HEK293 (cell line): ENCODE measurements around the gene CFAP53.

Experiments
- CTCF ChIA-PET: fragments of 350-600 bp; formaldehyde crosslinking; extraction: SDS; loops from one replicate; lab custom pipeline; 2021; ENCODE audit warnings: antibody characterized with exemption; lab: Yijun Ruan, JAX
- POLR2A ChIA-PET: fragments of 300-600 bp; formaldehyde crosslinking; extraction: SDS; loops from one replicate; lab custom pipeline; 2020; ENCODE audit warnings: antibody characterized with exemption, inconsistent platforms; lab: Yijun Ruan, JAX
- H3K27ac ChIP-seq: fragments of 200-500 bp; sonication (Bioruptor generic); 2 replicates; pipeline ENCODE4 v1.5.1; 2014; ENCODE audit warnings: low read depth, low read length, control low read depth, inconsistent platforms; ENCODE audit errors: extremely low read depth
- H3K36me3 ChIP-seq, 2 experiments: fragments of 200-500 bp in 1 of 2; sonication (Bioruptor generic) in 1 of 2; 1 replicate in 1 of 2; 2 replicates in 1 of 2; pipeline ENCODE4 v1.5.1; 2014 to 2017; ENCODE audit warnings: inconsistent platforms in 2 of 2, low read length in 2 of 2; ENCODE audit not compliant: control insufficient read depth in 2 of 2, insufficient read depth in 1 of 2
- H3K4me1 ChIP-seq: fragments of 200-500 bp; sonication (Bioruptor generic); 2 replicates; pipeline ENCODE4 v1.5.1; 2014; ENCODE audit warnings: mild to moderate bottlenecking, low read length, inconsistent platforms; ENCODE audit not compliant: control insufficient read depth, insufficient read depth
- H3K4me3 ChIP-seq: 2 replicates; pipeline ENCODE4 v1.5.1; 2011; ENCODE audit warnings: low read depth, mild to moderate bottlenecking, control low read depth, low read length, moderate library complexity
- H3K9me3 ChIP-seq: fragments of 200-500 bp; sonication (Bioruptor generic); 2 replicates; pipeline ENCODE4 v1.5.1; 2014; ENCODE audit warnings: low read depth, low read length, inconsistent platforms; ENCODE audit not compliant: control insufficient read depth, insufficient read depth
- AEBP2 ChIP-seq: fragments of 450-650 bp; formaldehyde crosslinking; IDR thresholded peaks from 2 replicates; pipeline ENCODE4 v1.5.1; 2016; ENCODE audit warnings: missing biosample characterization, missing genetic modification characterization, borderline replicate concordance
- GLI2 ChIP-seq: fragments of 450-650 bp; formaldehyde crosslinking; IDR thresholded peaks from 2 replicates; pipeline ENCODE4; 2017; ENCODE audit warnings: missing biosample characterization, missing genetic modification characterization, low read depth, borderline replicate concordance
- KLF1 ChIP-seq: fragments of 450-650 bp; formaldehyde crosslinking; IDR thresholded peaks from 2 replicates; pipeline ENCODE4 v1.5.1; 2016; ENCODE audit warnings: missing biosample characterization, missing genetic modification characterization
- KLF10 ChIP-seq: fragments of 450-650 bp; IDR thresholded peaks from 2 replicates; pipeline ENCODE4 v1.5.1; 2018; ENCODE audit warnings: missing biosample characterization, mild to moderate bottlenecking, missing genetic modification characterization
- REPIN1 ChIP-seq: fragments of 450-650 bp; formaldehyde crosslinking; IDR thresholded peaks from 2 replicates; pipeline ENCODE4 v1.5.1; 2017; ENCODE audit warnings: missing biosample characterization, missing genetic modification characterization, low read depth
- SP3 ChIP-seq: fragments of 450-650 bp; formaldehyde crosslinking; IDR thresholded peaks from 2 replicates; pipeline ENCODE4 v1.5.1; 2016; ENCODE audit warnings: missing biosample characterization, missing genetic modification characterization
- ZBTB48 ChIP-seq: fragments of 450-650 bp; formaldehyde crosslinking; IDR thresholded peaks from 2 replicates; pipeline ENCODE4 v1.5.1; 2016; ENCODE audit warnings: missing biosample characterization, missing genetic modification characterization
- ZBTB6 ChIP-seq: fragments of 450-650 bp; formaldehyde crosslinking; IDR thresholded peaks from 2 replicates; pipeline ENCODE4 v1.5.1; 2017; ENCODE audit warnings: missing biosample characterization, missing genetic modification characterization
- ZFP37 ChIP-seq: fragments of 450-650 bp; formaldehyde crosslinking; IDR thresholded peaks from 2 replicates; pipeline ENCODE4 v1.5.1; 2016; ENCODE audit warnings: missing biosample characterization, missing genetic modification characterization
- ZFP69B ChIP-seq: fragments of 450-650 bp; formaldehyde crosslinking; IDR thresholded peaks from 2 replicates; pipeline ENCODE4 v1.5.1; 2016; ENCODE audit warnings: missing biosample characterization, missing genetic modification characterization
- ZNF132 ChIP-seq: fragments of 450-650 bp; formaldehyde crosslinking; IDR thresholded peaks from 2 replicates; pipeline ENCODE4 v1.5.1; 2017; ENCODE audit warnings: missing biosample characterization, missing genetic modification characterization, borderline replicate concordance
- ZNF133 ChIP-seq: fragments of 450-650 bp; formaldehyde crosslinking; IDR thresholded peaks from 2 replicates; pipeline ENCODE4 v1.5.1; 2016; ENCODE audit warnings: missing biosample characterization, missing genetic modification characterization
- ZNF18 ChIP-seq: fragments of 450-650 bp; formaldehyde crosslinking; IDR thresholded peaks from 2 replicates; pipeline ENCODE4 v1.5.1; 2016; ENCODE audit warnings: missing biosample characterization, missing genetic modification characterization
- ZNF239 ChIP-seq: fragments of 450-650 bp; formaldehyde crosslinking; IDR thresholded peaks from 2 replicates; pipeline ENCODE4 v1.5.1; 2016; ENCODE audit warnings: missing biosample characterization, missing genetic modification characterization
- ZNF280C ChIP-seq: fragments of 450-650 bp; formaldehyde crosslinking; IDR thresholded peaks from 2 replicates; pipeline ENCODE4 v1.5.1; 2016; ENCODE audit warnings: missing biosample characterization, missing genetic modification characterization
- ZNF311 ChIP-seq: fragments of 450-650 bp; formaldehyde crosslinking; IDR thresholded peaks from 2 replicates; pipeline ENCODE4 v1.5.1; 2017; ENCODE audit warnings: missing biosample characterization, missing genetic modification characterization, borderline replicate concordance
- ZNF423 ChIP-seq: fragments of 450-650 bp; formaldehyde crosslinking; IDR thresholded peaks from 2 replicates; pipeline ENCODE4 v1.5.1; 2016; ENCODE audit warnings: missing biosample characterization, missing genetic modification characterization
- ZNF473 ChIP-seq: fragments of 450-650 bp; formaldehyde crosslinking; IDR thresholded peaks from 2 replicates; pipeline ENCODE4 v1.5.1; 2017; ENCODE audit warnings: missing biosample characterization, missing genetic modification characterization
- ZNF704 ChIP-seq: fragments of 450-650 bp; formaldehyde crosslinking; IDR thresholded peaks from 2 replicates; pipeline ENCODE4 v1.5.1; 2016; ENCODE audit warnings: missing biosample characterization, missing genetic modification characterization
- ZNF768 ChIP-seq: fragments of 450-650 bp; formaldehyde crosslinking; IDR thresholded peaks from 2 replicates; pipeline ENCODE4 v1.5.1; 2018; ENCODE audit warnings: missing biosample characterization, mild to moderate bottlenecking, missing genetic modification characterization
- ZNF776 ChIP-seq: fragments of 450-650 bp; formaldehyde crosslinking; IDR thresholded peaks from 2 replicates; pipeline ENCODE4 v1.5.0; 2017; ENCODE audit warnings: missing biosample characterization, missing genetic modification characterization, borderline replicate concordance
- ZNF785 ChIP-seq: fragments of 450-650 bp; formaldehyde crosslinking; IDR thresholded peaks from 2 replicates; pipeline ENCODE4 v1.5.1; 2016; ENCODE audit warnings: missing biosample characterization, missing genetic modification characterization
- ZSCAN16 ChIP-seq: fragments of 450-650 bp; formaldehyde crosslinking; IDR thresholded peaks from 2 replicates; pipeline ENCODE4 v1.5.1; 2016; ENCODE audit warnings: missing biosample characterization, missing genetic modification characterization
- ZSCAN4 ChIP-seq: fragments of 450-650 bp; formaldehyde crosslinking; IDR thresholded peaks from 2 replicates; pipeline ENCODE4 v1.5.1; 2017; ENCODE audit warnings: missing biosample characterization, missing genetic modification characterization

CFAP53 gene

GRCh38 chr18:50188652-50189051 lies 77.6 kb downstream of the CFAP53 start (continued):
- TF ChIP-seq AEBP2 (no peak), ZBTB48 (tag by site-specific recombination) (no peak), GLI2 (tag by site-specific recombination) (no peak), ZBTB6 (tag by site-specific recombination) (no peak), ZNF785 (no peak)

GRCh38 chr18:50187659-50188058 lies 78.6 kb downstream of the CFAP53 start:
- H3K4me3 ChIP-seq: no peak overlapping the region
- no peak overlapping the region for H3K27ac ChIP-seq
- CTCF ChIA-PET: interaction anchor here (0.5 to 0.7 kb wide), 4 partner anchors 72 to 1771 kb away, joined by 3 to 5 read pairs (median 4); no protein-coding TSS in a partner anchor
- H3K4me1 ChIP-seq: peaks cover 6% of the 10 kb centered on the region; the same call in 1 of the 2 replicates
- H3K9me3 ChIP-seq: no peaks in the 10 kb centered on the region
- H3K36me3 ChIP-seq: no peaks in the 10 kb centered on the region
- POLR2A ChIA-PET: no interaction called here
- TF ChIP-seq ZNF311 (tag by site-specific recombination) (no peak), ZNF133 (tag by site-specific recombination) (no peak), ZNF132 (tag by site-specific recombination) (no peak), ZNF776 (tag by site-specific recombination) (no peak), ZBTB6 (tag by site-specific recombination) (no peak), ZNF280C (tag by site-specific recombination) (no peak), ZNF473 (tag by site-specific recombination) (no peak), ZSCAN4 (no peak), ZNF18 (no peak), KLF1 (tag by site-specific recombination) (no peak), ZFP37 (tag by site-specific recombination) (no peak), REPIN1 (tag by site-specific recombination) (no peak), ZSCAN16 (tag by site-specific recombination) (no peak), ZNF239 (tag by site-specific recombination) (no peak), KLF10 (tag by site-specific recombination) (no peak), ZNF768 (tag by site-specific recombination) (no peak), ZNF704 (tag by site-specific recombination) (no peak), SP3 (tag by site-specific recombination) (no peak), ZFP69B (tag by site-specific recombination) (no peak), ZNF423 (no peak)
